Activated T-cell treated with anti-CD3 and anti-CD28 coated beads, Interleukin-2, amount 50 U/mL, for 1 hour (primary cell): Measurements from ENCODE around the gene PLCB4.

Experiments
- DNase-seq: peaks from one replicate; pipeline ENCODE4 v3.0.0-alpha.2; 2020

Gene PLCB4

GRCh38 chr20:9230406-9230805 is 161.5 kb downstream of the PLCB4 start:
- no peak for DNase-seq

GRCh38 chr20:9233804-9234203 is 164.9 kb downstream of the PLCB4 start:
- DNase-seq = no peak

DNA sequence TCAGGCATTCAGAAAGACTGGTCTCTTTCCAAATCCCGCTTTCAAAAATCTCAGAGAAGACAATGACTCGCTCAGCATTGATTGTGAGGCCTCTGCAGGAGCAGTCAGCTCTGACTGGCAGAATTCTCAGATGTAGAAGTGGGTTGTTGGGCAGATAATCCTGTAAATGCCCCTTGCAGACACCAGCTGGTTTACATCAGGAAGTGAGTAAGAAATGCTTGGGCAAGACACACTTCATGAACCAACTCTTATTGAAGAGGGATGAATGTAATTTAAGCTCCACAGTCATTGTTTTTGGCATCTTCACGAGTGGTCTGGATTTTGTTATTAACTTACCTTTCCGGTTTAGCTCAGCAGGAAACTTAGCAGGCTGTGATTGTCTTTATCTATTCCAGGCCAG is 166.6 kb downstream of the PLCB4 start:
- no peak for DNase-seq

- no peak for DNase-seq
Observed at GRCh38 chr20:9236458-9236857, 167.6 kb downstream of the PLCB4 start.

DNA sequence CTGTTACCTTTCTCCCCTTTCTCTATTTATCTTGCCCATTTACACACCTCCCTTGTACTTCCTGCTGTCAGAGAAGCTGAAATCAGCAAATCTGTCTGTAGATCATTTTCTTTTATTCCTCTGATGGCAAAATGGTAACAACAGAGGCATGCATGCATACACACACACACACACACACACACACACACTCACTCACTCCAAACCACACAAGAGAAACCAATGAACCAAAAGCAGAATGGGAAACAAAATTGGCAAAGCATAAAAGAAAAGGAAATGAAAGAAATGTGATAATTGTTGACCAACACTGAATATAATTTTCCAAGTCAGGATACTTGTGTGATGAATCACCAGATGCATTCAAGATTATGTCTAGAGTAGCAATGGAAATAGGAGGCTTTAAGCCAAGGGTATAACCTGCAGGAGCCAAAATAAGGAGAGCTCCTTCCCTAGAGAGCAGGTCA is 172.4 kb downstream of the PLCB4 start:
- no peak for DNase-seq

GRCh38 chr20:9241721-9242427 is 173.0 kb downstream of the PLCB4 start:
- no peak for DNase-seq

DNA sequence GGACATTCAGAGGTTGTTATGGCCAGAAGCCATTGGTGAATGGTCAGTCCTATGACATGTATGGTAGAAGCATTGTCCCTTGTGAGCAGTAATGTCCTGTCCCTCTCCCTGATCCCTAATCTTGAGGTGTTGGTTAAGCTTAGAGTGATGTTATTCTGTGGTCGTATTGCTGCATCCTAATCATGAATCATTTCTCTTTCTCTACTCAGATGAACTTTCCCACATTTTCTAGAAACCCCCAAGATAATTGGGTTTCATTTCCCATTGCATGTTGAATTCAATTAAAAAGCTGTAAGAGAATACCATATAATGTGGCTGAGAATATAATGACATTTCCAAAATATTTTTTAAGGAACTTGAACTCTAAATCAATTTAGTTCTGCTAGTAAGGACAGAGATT is 175.1 kb downstream of the PLCB4 start:
- no peak for DNase-seq

DNA sequence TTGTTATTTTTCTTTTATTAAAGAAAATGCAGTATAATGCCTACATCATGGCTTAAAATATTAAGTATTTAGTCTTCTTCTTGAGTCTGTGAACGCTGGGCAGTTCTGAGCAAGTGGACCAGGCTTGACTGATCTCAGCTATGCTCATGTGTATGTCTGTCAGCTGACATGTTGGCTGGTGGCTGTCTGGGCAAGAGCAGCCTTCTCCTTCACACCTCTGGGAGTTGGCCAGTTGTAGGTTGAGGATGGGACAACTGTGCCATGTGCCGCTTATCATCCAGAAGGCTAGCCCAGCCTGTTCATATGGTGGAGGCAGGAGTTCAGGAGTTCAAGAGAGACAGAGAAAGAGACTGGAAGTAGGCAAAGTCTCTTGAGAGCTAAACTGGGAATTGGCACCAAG is 175.9 kb downstream of the PLCB4 start:
- no peak for DNase-seq

DNA sequence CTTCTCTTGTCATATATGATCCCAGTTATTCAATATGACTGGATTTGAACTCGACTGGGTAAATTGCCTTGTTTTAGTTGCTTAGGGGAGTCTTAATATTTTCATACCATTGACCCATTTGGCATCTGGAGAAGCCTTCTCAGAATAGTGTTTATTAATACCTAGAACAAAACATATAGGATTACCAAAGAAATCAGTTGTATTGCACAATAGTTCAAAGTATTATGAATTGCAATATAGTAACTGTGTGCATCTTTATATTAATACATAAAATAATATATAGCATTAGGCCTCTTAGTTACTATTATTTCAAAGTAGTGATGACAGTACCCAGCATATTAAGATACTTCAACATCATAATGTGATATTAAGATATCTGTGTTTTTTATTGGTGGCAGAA is 177.8 kb downstream of the PLCB4 start:
- DNase-seq = no peak

DNA sequence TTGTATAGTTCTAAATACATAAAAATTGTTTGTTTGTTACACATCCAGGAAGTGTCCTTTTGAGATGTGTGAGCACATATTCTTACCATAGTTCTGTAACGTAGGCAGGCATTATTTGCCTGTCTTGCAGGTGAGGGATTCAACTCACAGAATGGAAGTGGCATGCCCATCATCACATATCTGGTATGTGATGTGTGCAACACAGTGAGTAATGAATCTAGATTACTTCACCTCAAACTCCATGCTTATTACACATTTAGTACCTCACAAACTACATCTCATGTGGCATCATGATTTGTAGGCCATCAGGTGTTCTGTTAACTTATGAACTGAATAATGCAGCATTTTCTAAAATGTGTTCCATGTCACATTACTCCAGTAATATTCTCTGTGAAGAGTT is 181.6 kb downstream of the PLCB4 start:
- DNase-seq = no peak

GRCh38 chr20:9253006-9253539 is 184.2 kb downstream of the PLCB4 start:
- DNase-seq = no peak

- no peak for DNase-seq
Observed at GRCh38 chr20:9255171-9255570, 186.3 kb downstream of the PLCB4 start.

- DNase-seq = no peak
Observed at GRCh38 chr20:9256393-9256792, 187.5 kb downstream of the PLCB4 start.

GRCh38 chr20:9258901-9259300 is 190.0 kb downstream of the PLCB4 start:
- no peak for DNase-seq

DNA sequence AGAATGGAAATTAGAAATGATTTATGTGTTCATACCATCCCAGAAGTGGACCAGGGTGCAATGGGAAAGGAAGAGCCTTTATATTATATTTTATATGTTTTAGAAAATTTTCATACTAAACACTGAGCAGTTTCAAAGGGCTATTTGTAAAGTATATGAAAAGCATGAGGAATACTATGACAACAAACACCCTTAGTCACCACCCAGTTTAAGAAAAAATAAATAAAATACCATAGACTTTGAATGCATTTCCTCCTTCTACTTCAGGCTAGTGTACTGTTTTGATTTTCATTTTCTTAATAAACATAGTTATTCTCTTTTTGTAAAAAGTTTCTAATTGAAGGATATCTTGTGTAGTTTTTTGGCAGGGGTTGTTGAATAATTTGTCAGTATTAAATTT is 191.1 kb downstream of the PLCB4 start:
- DNase-seq = no peak

DNA sequence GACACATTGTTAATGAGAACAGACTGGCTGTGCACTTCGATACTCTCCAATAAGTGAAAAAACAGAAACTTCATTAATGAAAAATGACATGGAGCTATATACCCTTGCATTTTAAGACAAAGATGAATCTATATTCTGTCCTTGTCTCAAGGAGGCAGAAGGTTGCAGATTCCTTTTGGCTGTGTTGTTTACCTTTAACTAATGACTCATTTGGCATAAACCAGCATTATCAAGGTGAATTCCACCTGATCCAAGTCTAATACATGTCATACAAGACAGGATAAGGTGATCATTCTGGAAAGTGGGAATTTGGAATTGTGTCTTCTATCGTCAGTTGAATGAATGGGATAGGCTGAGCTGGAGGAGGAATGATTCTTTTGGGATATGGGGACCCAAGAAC is 192.9 kb downstream of the PLCB4 start:
- no peak for DNase-seq

DNA sequence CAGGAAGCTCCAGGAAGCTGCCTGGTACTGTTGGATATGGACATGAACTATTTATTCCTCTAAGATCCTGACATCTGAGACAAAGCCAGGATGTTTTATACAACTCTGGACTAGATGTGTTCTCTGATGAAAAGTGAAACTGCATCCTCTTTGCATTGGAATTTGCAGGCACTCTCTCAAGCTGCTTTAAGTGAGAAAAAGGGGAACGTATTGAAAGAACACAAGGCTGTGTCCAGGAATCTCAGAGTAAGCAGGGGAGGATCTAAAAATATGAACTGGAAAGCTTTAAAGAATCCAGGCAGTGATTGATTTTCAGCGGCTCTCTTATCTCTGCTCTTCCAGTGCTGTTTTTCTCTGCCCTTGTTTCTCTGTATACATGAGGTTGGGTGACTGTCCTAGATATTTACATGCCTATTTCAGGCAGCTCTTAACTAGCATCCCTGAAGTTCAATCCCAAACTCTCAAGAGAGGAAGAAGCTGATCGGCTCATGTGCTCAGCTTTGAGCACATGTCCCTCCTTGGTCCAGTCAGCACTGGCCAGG is 193.8 kb downstream of the PLCB4 start:
- DNase-seq = no peak

GRCh38 chr20:9269280-9269971 is 200.5 kb downstream of the PLCB4 start:
- no peak for DNase-seq

DNA sequence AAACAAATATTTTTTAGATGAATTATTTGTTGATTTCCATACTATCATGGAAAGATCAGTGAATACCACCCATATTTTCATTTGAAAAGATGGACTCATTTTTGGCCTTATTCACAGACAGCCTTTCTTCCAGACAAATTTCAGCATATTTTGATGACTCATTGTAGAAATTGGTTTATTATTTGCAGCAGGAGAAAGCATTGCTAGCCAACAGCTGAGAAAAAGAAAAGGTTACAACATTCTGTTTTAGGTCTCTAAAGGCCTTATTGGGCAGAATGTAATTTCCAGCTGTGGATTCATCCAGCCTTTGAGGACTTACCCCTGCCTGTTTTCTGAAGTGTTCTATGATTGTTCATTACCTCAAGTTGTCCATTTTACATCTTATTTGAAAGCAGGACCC is 201.9 kb downstream of the PLCB4 start:
- DNase-seq = no peak

GRCh38 chr20:9276966-9277468 is 208.1 kb downstream of the PLCB4 start:
- DNase-seq = no peak

- DNase-seq = no peak
Observed at GRCh38 chr20:9279918-9280401, 211.1 kb downstream of the PLCB4 start.

- DNase-seq = no peak
Observed at GRCh38 chr20:9280666-9281065, 211.8 kb downstream of the PLCB4 start.

DNA sequence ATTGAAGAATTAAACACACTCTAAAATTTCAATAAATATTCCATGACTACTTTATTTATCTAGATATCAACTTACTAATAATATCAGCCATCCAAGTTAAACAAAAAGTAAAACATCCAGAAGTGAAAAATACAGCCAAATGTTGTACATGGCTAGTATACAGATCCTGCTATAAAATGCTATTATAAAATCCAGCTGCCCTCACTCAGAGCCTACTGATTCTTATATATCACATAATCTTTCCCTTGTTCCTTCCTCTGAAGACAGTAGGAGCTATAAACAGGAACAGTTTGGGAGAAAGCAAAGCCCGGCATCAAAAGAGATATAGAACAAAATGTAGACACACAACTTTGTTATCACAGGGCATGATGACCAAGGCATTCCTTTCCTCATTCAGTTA is 212.9 kb downstream of the PLCB4 start:
- DNase-seq = no peak

- DNase-seq = no peak
Observed at GRCh38 chr20:9285617-9286016, 216.7 kb downstream of the PLCB4 start.
